Adrenal gland (tissue), 12 donors: Measurements from ENCODE around the gene ZBTB5. TPM values are rescaled to one million over a fixed set of nuclear protein-coding genes. Genes with fewer than 3 reads are reported as not detected.

Source experiments
- DNase-seq, 7 donors: peaks; one replicate each; pipeline ENCODE4 v3.0.0-alpha.2; 2019 to 2020
- H3K27ac ChIP-seq, 5 donors: fragments of 200-600 bp; sonication (generic) in 4 of 5; 1 replicate in 3 of 5; 2 replicates in 2 of 5; pipeline versions ENCODE4 v1.5.1 to v1.8.0; 2016 to 2020; ENCODE audit warnings: mild to moderate bottlenecking in 1 of 5
- H3K27me3 ChIP-seq: fragments of 200-600 bp; 2 replicates; pipeline ENCODE4 v1.8.0; 2021
- H3K36me3 ChIP-seq, 2 donors: fragments of 200-600 bp; replicated peaks in 1 of 2; 1 replicate in 1 of 2; 2 replicates in 1 of 2; pipeline versions ENCODE4 v1.5.1 to v1.8.0; 2018 to 2022
- H3K4me1 ChIP-seq, 2 donors: fragments of 200-600 bp; replicated peaks in 1 of 2; 1 replicate in 1 of 2; 2 replicates in 1 of 2; pipeline versions ENCODE4 v1.5.1 to v1.8.0; 2018 to 2021
- H3K4me3 ChIP-seq, 4 donors: fragments of 200-600 bp; sonication (generic) in 3 of 4; one replicate each; pipeline ENCODE4 v1.5.1; 2016 to 2018
- H3K9me3 ChIP-seq, 3 donors: fragments of 200-600 bp; sonication (generic) in 1 of 3; replicated peaks in 1 of 3; 1 replicate in 2 of 3; 2 replicates in 1 of 3; pipeline versions ENCODE4 v1.5.1 to v1.8.0; 2016 to 2021
- POLR2A ChIP-seq, 2 donors: fragments of 450-650 bp; IDR thresholded peaks; one replicate each; pipeline ENCODE4 v1.6.1; 2017; ENCODE audit warnings: antibody characterized with exemption in 2 of 2, mild to moderate bottlenecking in 2 of 2, moderate library complexity in 1 of 2
- WGBS, 4 donors: extraction: QIAGEN DNeasy Blood & Tissue Kit in 2 of 4; methylation state at CpG; one replicate each; pipeline versions ENCODE4 v1.1.5 to v1.1.7; 2013 to 2017; 5-methylcytosine and 5-hydroxymethylcytosine counted together
- intact Hi-C, 2 donors: fragments of 100-400 bp; cut with DNase I; formaldehyde crosslinking; loops; one replicate each; pipeline versions ENCODE4 v1.14.1 to v1.15.0; 2022 to 2023
- polyA plus RNA-seq, 3 donors: library from polyadenylated mRNA; stranded (reverse); fragments of 200-250 nt in 2 of 3; fragments of 350-450 nt in 1 of 3; fragmentation: Illumina TruSeq in 1 of 3; extraction: RNeasy Lipid Tissue Mini Kit (QIAGEN cat#74804) in 1 of 3; gene quantifications; one replicate each; pipeline ENCODE4 v1.2.3, GENCODE V29; 2013 to 2014
- total RNA-seq, 9 donors: library from RNA; depleted of rRNA in 4 of 9; stranded (reverse); fragments of >200 nt in 4 of 9; fragments of 120-200 nt in 1 of 9; fragmentation: NEBNext Ultra II Directional in 1 of 9; extraction: Animal tissue kit (Norgen Biotek cat#: 25700) in 1 of 9; gene quantifications; one replicate each; pipeline versions ENCODE4 v1.1.0 to v1.2.4, GENCODE V29; 2013 to 2023
- TF ChIP-seq, protein P1 (sequence below), 6 experiments: fragments of 450-650 bp in 4 of 6; fragments of 200-600 bp in 2 of 6; sonication (generic) in 1 of 6; IDR thresholded peaks; 1 replicate in 5 of 6; 2 replicates in 1 of 6; pipeline versions ENCODE4 v1.5.1 to v1.8.0; 2016 to 2021; ENCODE audit warnings: antibody characterized with exemption in 6 of 6, mild to moderate bottlenecking in 2 of 6, moderate library complexity in 1 of 6
- donor health status: healthy with polysubstance abuse.
- donor health status: Bipolar disorder and iron deficiency.
- donor health status: DM: yes; HTN: yes; CAD: no.
- donor health status: DM: no; HTN: no; CAD: no.
- donor health status: DM: no; HTN: no; CAD: no.
- donor health status: DM: yes; HTN: yes; CAD: no.

Gene ZBTB5
- total and polyA plus RNA-seq, 12 donors: 2.3 to 19.6 (median 10.6) TPM

DNA sequence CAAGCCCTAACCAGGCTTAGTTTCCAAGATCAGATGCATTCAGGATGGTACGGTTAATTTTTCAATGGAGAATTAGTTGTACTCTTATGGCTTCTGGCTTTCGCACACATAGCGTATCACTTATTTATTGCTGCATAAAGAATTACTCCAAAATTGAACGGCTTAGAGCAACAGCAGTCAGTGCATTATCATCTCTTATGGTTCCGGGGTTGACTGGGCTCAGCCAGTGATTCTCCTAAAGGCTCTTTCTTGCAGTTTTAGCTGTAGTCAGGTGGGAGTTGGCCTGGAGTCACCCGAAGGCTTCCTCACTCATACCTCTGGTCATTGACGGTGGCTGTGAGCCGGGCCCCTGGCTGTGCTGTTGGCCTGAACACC is 43.3 kb downstream of the ZBTB5 start:
- Histone ChIP-seq H3K27ac (peak overlapping the region; percentile 81 to 96 (median 95)), H3K4me1 (peaks cover 35 to 44% of the 10 kb centered on the region in 2 donors), H3K9me3 (no peaks in the 10 kb centered on the region), H3K4me3 (peak overlapping the region in 1 of 4 donors; percentile 91), H3K36me3 (peaks cover 0 to 9% of the 10 kb centered on the region in 2 donors), H3K27me3 (no peaks in the 10 kb centered on the region)
- intact Hi-C loops: no loop called here
- 57 to 63% (median 58%) methylated on average over 8 of the region's 8 CpGs for WGBS, 4 donors
- TF ChIP-seq, protein P1, sequence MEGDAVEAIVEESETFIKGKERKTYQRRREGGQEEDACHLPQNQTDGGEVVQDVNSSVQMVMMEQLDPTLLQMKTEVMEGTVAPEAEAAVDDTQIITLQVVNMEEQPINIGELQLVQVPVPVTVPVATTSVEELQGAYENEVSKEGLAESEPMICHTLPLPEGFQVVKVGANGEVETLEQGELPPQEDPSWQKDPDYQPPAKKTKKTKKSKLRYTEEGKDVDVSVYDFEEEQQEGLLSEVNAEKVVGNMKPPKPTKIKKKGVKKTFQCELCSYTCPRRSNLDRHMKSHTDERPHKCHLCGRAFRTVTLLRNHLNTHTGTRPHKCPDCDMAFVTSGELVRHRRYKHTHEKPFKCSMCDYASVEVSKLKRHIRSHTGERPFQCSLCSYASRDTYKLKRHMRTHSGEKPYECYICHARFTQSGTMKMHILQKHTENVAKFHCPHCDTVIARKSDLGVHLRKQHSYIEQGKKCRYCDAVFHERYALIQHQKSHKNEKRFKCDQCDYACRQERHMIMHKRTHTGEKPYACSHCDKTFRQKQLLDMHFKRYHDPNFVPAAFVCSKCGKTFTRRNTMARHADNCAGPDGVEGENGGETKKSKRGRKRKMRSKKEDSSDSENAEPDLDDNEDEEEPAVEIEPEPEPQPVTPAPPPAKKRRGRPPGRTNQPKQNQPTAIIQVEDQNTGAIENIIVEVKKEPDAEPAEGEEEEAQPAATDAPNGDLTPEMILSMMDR (IDR thresholded peaks at IDR 0.05): no peak
- TF ChIP-seq POLR2A (IDR thresholded peaks at IDR 0.05): no peak
- DNase-seq: peak in 5 of 7 donors; percentile 71 to 89 (median 83)

DNA sequence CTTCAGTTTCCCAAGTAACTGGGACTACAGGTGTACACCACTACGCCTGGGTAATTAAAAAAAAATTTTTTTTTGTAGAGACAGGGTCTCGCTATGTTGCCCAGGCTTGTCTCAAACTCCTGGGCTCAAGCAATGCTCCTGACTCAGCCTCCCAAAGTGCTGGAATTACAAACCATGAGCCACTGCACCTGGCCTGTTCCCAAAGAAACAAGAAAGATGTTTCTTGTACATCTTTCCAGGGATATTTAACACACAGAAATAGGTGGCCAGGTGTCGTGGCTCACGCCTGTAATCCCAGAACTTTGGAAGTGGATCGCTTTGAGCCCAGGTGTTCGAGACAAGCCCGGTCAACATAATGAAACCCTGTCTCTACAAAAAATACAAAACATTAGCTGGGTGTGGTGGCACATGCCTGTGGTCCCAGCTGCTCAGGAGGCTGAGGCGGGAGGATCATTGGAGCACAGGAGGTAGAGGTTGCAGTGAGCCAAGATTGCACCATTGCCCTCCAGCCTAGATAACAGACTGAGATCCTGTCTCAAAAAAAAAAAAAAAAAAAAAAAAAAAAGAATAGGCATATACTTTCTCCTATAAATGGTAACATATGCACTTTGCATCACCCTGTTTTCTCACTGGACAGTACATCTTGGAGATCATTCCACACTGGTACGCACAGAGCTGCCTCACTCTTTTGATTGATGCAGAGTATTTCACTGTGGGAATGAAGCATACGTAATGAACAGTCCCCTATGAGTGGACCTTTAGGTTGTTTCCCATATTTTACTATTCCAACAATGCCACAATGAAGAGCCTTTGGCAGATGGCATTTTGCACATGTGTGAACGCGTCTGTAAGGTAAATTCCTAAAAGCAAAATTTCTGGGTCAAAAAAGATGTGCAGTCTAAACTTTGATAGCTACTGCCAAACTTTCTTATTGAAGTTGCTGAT is 44.7 kb downstream of the ZBTB5 start:
- Histone ChIP-seq H3K27me3 (no peaks in the 10 kb centered on the region), H3K4me1 (peaks cover 32 to 33% of the 10 kb centered on the region in 2 donors), H3K27ac (no peak overlapping the region), H3K36me3 (no peaks in the 10 kb centered on the region), H3K9me3 (no peaks in the 10 kb centered on the region), H3K4me3 (no peak overlapping the region)
- 85 to 95% (median 88%) methylated on average over 12 of the region's 12 CpGs for WGBS, 4 donors
- DNase-seq: no peak
- intact Hi-C loops: no loop called here
- no peak for TF ChIP-seq POLR2A (IDR thresholded peaks at IDR 0.05)
- TF ChIP-seq, protein P1 (IDR thresholded peaks at IDR 0.05): no peak

DNA sequence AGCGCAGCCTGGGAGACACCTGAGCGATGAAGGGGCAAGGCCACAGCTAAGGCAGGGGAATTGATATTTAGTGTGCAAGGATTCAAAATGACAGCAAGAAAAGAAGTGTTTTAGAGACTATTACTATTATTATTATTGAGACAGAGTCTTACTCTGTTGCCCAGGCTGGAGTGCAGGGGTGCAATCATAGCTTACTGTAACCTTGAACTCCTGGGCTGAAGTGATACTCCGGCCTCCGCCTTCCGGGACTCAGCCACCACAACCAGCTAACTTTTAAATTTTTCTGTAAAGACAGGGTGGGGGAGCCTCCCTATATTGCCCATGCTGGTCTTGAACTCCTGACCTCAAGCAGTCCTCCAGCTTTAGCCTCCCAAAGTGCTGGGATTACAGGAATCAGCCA is 46.0 kb downstream of the ZBTB5 start:
- 68 to 83% (median 74%) methylated on average over 5 of the region's 5 CpGs for WGBS, 4 donors
- DNase-seq: no peak
- Histone ChIP-seq H3K27me3 (no peaks in the 10 kb centered on the region), H3K9me3 (no peaks in the 10 kb centered on the region), H3K4me3 (no peak overlapping the region), H3K27ac (no peak overlapping the region), H3K4me1 (peaks cover 20% of the 10 kb centered on the region in 2 donors), H3K36me3 (no peaks in the 10 kb centered on the region)
- no peak for TF ChIP-seq POLR2A (IDR thresholded peaks at IDR 0.05)
- TF ChIP-seq, protein P1 (IDR thresholded peaks at IDR 0.05): no peak
- intact Hi-C loops: no loop called here

DNA sequence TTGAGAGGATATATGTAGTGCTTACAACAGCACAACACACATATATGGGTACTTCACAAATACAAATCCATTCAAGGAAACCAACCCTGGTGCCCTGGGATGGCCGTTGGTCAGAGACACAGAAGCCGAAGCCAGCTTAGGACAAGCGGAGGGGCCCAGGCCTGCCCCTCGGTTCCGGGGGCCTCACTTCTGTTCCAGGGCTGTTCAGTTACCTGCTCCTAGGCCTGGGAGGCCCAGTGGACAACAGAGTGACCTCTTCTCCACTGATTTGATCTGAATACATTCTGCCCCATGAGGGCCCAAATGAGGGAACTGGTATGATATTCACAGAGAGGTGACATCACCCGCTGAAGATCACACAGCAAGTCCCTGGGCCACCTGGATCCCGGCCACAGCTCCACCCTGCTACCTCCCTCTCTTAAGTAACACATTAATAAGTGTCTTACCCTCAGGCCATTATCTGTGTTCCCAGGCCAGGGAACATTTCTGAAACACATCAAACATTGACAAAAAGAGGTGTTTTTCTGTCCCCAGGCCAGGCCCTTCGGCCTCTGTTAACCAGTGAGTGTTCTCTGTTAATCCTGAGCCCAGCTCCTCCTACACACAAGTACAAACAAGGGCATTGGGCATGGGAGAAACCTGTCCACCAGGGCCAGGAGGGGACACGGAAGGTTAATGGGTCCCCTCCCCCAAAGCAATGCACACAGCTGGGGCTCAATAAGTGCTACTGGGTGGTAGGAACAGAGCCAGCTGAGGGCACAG is 47.2 kb downstream of the ZBTB5 start:
- TF ChIP-seq POLR2A (IDR thresholded peaks at IDR 0.05): no peak
- TF ChIP-seq, protein P1 (IDR thresholded peaks at IDR 0.05): no peak
- H3K36me3 ChIP-seq: no peaks in the 10 kb centered on the region
- no peaks in the 10 kb centered on the region for H3K27me3 ChIP-seq
- intact Hi-C loops: no loop called here
- H3K4me3 ChIP-seq: no peak overlapping the region
- peaks cover 8% of the 10 kb centered on the region in 2 donors for H3K4me1 ChIP-seq
- WGBS, 4 donors: 81 to 91% (median 84%) methylated on average over 6 to 9 of the region's 9 CpGs
- no peaks in the 10 kb centered on the region for H3K9me3 ChIP-seq
- H3K27ac ChIP-seq: no peak overlapping the region
- peak in 2 of 7 donors; percentile 59 to 83 for DNase-seq
